Spleen (tissue), 11 donors: Measurements from ENCODE around the gene KIF6. TPM values are rescaled to one million over a fixed set of nuclear protein-coding genes. Genes with fewer than 3 reads are reported as not detected.

Experiments
- DNase-seq: peaks from one replicate; pipeline ENCODE4 v3.0.0-alpha.2; 2020
- H3K27ac ChIP-seq, 8 donors: fragments of 200-600 bp; sonication (generic) in 7 of 8; 1 replicate in 4 of 8; 2 replicates in 4 of 8; pipeline versions ENCODE4 v1.5.0 to v1.8.0; 2016 to 2021; ENCODE audit warnings: inconsistent platforms in 4 of 8, mild to moderate bottlenecking in 4 of 8, moderate library complexity in 1 of 8
- H3K27me3 ChIP-seq, 7 donors: fragments of 200-600 bp; sonication (generic) in 6 of 7; replicated peaks in 1 of 7; 1 replicate in 4 of 7; 2 replicates in 3 of 7; pipeline versions ENCODE4 v1.5.0 to v1.8.0; 2016 to 2021; ENCODE audit warnings: inconsistent platforms in 3 of 7, mild to moderate bottlenecking in 1 of 7
- H3K36me3 ChIP-seq, 6 donors: fragments of 200-600 bp; sonication (generic) in 5 of 6; 1 replicate in 4 of 6; 2 replicates in 2 of 6; pipeline versions ENCODE4 v1.5.0 to v1.8.0; 2016 to 2021; ENCODE audit warnings: inconsistent platforms in 2 of 6
- H3K4me1 ChIP-seq, 6 donors: fragments of 200-600 bp; sonication (generic) in 5 of 6; 1 replicate in 3 of 6; 2 replicates in 3 of 6; pipeline versions ENCODE4 v1.5.0 to v1.8.0; 2016 to 2021; ENCODE audit warnings: inconsistent platforms in 3 of 6
- H3K4me3 ChIP-seq, 8 donors: fragments of 200-600 bp; sonication (generic) in 7 of 8; 1 replicate in 4 of 8; 2 replicates in 4 of 8; pipeline versions ENCODE4 v1.5.0 to v1.8.0; 2016 to 2021; ENCODE audit warnings: inconsistent platforms in 4 of 8, mild to moderate bottlenecking in 4 of 8, moderate library complexity in 2 of 8
- H3K9me3 ChIP-seq, 8 donors: fragments of 200-600 bp; sonication (generic) in 7 of 8; 1 replicate in 4 of 8; 2 replicates in 4 of 8; pipeline versions ENCODE4 v1.5.0 to v1.8.0; 2016 to 2021; ENCODE audit warnings: inconsistent platforms in 4 of 8
- CTCF ChIP-seq, 11 experiments: fragments of 200-600 bp in 7 of 11; fragments of 450-650 bp in 4 of 11; sonication (generic) in 4 of 11; IDR thresholded peaks in 8 of 11; conservative IDR thresholded peaks in 3 of 11; 1 replicate in 7 of 11; 2 replicates in 4 of 11; pipeline versions ENCODE4 v1.4.0 to v1.8.0; 2016 to 2021; ENCODE audit warnings: antibody characterized with exemption in 11 of 11, inconsistent platforms in 4 of 11, mild to moderate bottlenecking in 1 of 11
- POLR2A ChIP-seq, 3 donors: fragments of 450-650 bp; IDR thresholded peaks; one replicate each; pipeline ENCODE4 v1.5.1; 2017; ENCODE audit warnings: antibody characterized with exemption in 3 of 3, mild to moderate bottlenecking in 1 of 3
- POLR2AphosphoS5 ChIP-seq, 3 donors: sonication (generic); formaldehyde crosslinking; IDR thresholded peaks; one replicate each; pipeline ENCODE4 v1.5.1; 2017; ENCODE audit warnings: antibody characterized with exemption in 3 of 3
- WGBS, 5 donors: extraction: QIAGEN DNeasy Blood & Tissue Kit in 3 of 5; methylation state at CpG; one replicate each; pipeline versions ENCODE4 v1.1.5 to v1.1.7; 2013 to 2018; 5-methylcytosine and 5-hydroxymethylcytosine counted together
- intact Hi-C: fragments of 100-400 bp; cut with DNase I; formaldehyde crosslinking; loops from one replicate; pipeline ENCODE4 v1.15.0; 2023; ENCODE audit warnings: low total_unique reads
- polyA plus RNA-seq, 3 donors: library from polyadenylated mRNA; stranded (reverse); fragments of 200-250 nt; gene quantifications; one replicate each; pipeline ENCODE4 v1.2.1, GENCODE V29; 2013
- total RNA-seq, 7 donors: library from RNA; depleted of rRNA in 3 of 7; stranded (reverse); fragments of >200 nt in 3 of 7; fragmentation: NEBNext Ultra II Directional in 4 of 7; extraction: Animal tissue kit (Norgen Biotek cat#: 25700) in 4 of 7; gene quantifications; one replicate each; pipeline versions ENCODE4 v1.1.0 to v1.2.1, GENCODE V29; 2016 to 2021
- donor health status: healthy with polysubstance abuse.
- donor health status: DM: no; HTN: no; CAD: no; lungs with moderate emphysema.
- donor health status: DM: no; HTN: no; CAD: no.
- donor health status: Bipolar disorder and iron deficiency.
- donor health status: healthy.
- donor health status: DM: no; HTN: no; CAD: no.
- donor health status: DM: yes; HTN: yes; CAD: no.

KIF6 gene
- total and polyA plus RNA-seq, 10 donors: 0.10 to 0.75 (median 0.24) TPM; not detected in 3

- DNase-seq: peak; percentile 70
- Histone ChIP-seq H3K27me3 (no peaks in the 10 kb centered on the region), H3K36me3 (no peaks in the 10 kb centered on the region), H3K4me3 (no peak overlapping the region), H3K27ac (no peak overlapping the region), H3K4me1 (peaks cover 0 to under 1% (median 0%) of the 10 kb centered on the region in 6 donors), H3K9me3 (no peaks in the 10 kb centered on the region)
- intact Hi-C loops: no loop called here
- WGBS, 5 donors: 85 to 96% (median 90%) methylated on average over 13 to 15 of the region's 15 CpGs
- TF ChIP-seq CTCF (IDR thresholded peaks at IDR 0.05 in 8 of 11, conservative IDR thresholded peaks at IDR 0.05 in 3 of 11): no peak
These were observed 376.5 kb downstream of the KIF6 start for GRCh38 chr6:39348740-39349139.

GRCh38 chr6:39347906-39348585 is 377.2 kb downstream of the KIF6 start:
- peak; percentile 54 to 94 (median 86) for TF ChIP-seq CTCF (IDR thresholded peaks at IDR 0.05 in 8 of 11, conservative IDR thresholded peaks at IDR 0.05 in 3 of 11)
- TF ChIP-seq POLR2AphosphoS5 (IDR thresholded peaks at IDR 0.05): no peak
- 32 to 35% (median 34%) methylated on average over 9 of the region's 9 CpGs for WGBS, 5 donors
- Histone ChIP-seq H3K27ac (no peak overlapping the region), H3K4me3 (no peak overlapping the region), H3K27me3 (no peaks in the 10 kb centered on the region), H3K4me1 (peaks cover 0 to 8% (median 6%) of the 10 kb centered on the region in 6 donors), H3K9me3 (no peaks in the 10 kb centered on the region), H3K36me3 (no peaks in the 10 kb centered on the region)
- DNase-seq: peak; percentile 88
- intact Hi-C loops: no loop called here

GRCh38 chr6:39347206-39347605 is 378.0 kb downstream of the KIF6 start:
- peak; percentile 46 for DNase-seq
- peaks cover 0 to 14% (median 10%) of the 10 kb centered on the region in 6 donors for H3K4me1 ChIP-seq
- 69 to 95% (median 91%) methylated on average over 2 to 6 of the region's 6 CpGs for WGBS, 5 donors
- TF ChIP-seq POLR2A (IDR thresholded peaks at IDR 0.05): no peak
- TF ChIP-seq POLR2AphosphoS5 (IDR thresholded peaks at IDR 0.05): no peak
- no peak for TF ChIP-seq CTCF (IDR thresholded peaks at IDR 0.05 in 8 of 11, conservative IDR thresholded peaks at IDR 0.05 in 3 of 11)
- no peak overlapping the region for H3K4me3 ChIP-seq
- intact Hi-C loops: no loop called here
- H3K9me3 ChIP-seq: no peaks in the 10 kb centered on the region
- no peak overlapping the region for H3K27ac ChIP-seq
- H3K27me3 ChIP-seq: no peaks in the 10 kb centered on the region
- H3K36me3 ChIP-seq: no peaks in the 10 kb centered on the region

GRCh38 chr6:39344821-39345280 is 380.4 kb downstream of the KIF6 start:
- Histone ChIP-seq H3K27me3 (peaks cover 0 to 3% (median 0%) of the 10 kb centered on the region in 7 donors), H3K4me3 (no peak overlapping the region), H3K4me1 (peaks cover 9 to 38% (median 20%) of the 10 kb centered on the region in 6 donors), H3K36me3 (no peaks in the 10 kb centered on the region), H3K27ac (no peak overlapping the region), H3K9me3 (no peaks in the 10 kb centered on the region)
- DNase-seq: peak; percentile 52
- intact Hi-C loops: no loop called here
- 80 to 88% (median 87%) methylated on average over 4 to 7 of the region's 7 CpGs for WGBS, 5 donors
- TF ChIP-seq CTCF (IDR thresholded peaks at IDR 0.05 in 8 of 11, conservative IDR thresholded peaks at IDR 0.05 in 3 of 11) (no peak), POLR2A (IDR thresholded peaks at IDR 0.05) (no peak), POLR2AphosphoS5 (IDR thresholded peaks at IDR 0.05) (no peak)
